ENCODE results near the gene POLR1A. TPM values are rescaled to one million over a fixed set of nuclear protein-coding genes. Genes with fewer than 3 reads are reported as not detected.

Gene POLR1A
- total RNA-seq, 1 experiment from 2014 or later: 62.6 TPM

DNA sequence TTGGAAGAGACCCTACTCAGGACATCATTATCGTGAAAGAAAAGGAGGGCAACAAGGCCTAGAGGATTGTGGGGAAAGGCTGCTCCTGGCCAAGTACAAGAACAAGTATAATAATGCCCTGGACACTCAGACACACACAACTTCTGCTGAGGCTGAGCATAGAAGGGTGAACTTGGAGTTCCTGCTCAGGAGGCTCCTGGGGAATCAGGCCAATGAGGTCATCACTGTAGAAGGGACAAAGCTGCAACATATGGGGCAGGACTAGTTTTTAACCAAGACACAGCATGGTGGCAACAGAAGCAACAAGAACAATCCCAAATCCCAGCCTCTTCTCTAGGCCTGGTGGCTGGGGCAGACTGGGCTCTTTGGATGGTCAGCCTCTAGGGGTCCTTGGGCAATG is 102.6 kb downstream of the POLR1A start:
- DNase-seq (ENCODE audit: low read depth, low spot score) (no peak), ATAC-seq (no peak)
- no peak overlapping the region for H3K4me3 ChIP-seq (ENCODE audit: low read depth in 2 of 2, low read length in 2 of 2)
- in situ Hi-C loops (cut with HindIII; ENCODE audit: low pct_unique_long_range_greater_than_20kb, low sequenced_read_pairs): no loop called here
- peaks cover 4% of the 10 kb centered on the region; the same call in 1 of the 2 replicates for H3K9me3 ChIP-seq (ENCODE audit: control insufficient read depth, insufficient read depth, low read depth, low read length)
- no peaks in the 10 kb centered on the region for H3K36me3 ChIP-seq (ENCODE audit: control insufficient read depth, insufficient read depth, low read length)
- ChIA-PET CTCF (no interaction called here), POLR2A (no interaction called here)
- no peak overlapping the region for H3K27ac ChIP-seq (ENCODE audit: low read length)
- intact Hi-C loops (cut with micrococcal nuclease; ENCODE audit: unreplicated experiment): loop anchor here (10.0 kb wide), 1 partner anchor 108 kb away; no protein-coding TSS in a partner anchor
- BruUV-seq (replicated peaks): no TSS peak
- TF ChIP-seq SIN3A (IDR thresholded peaks at IDR 0.05; ENCODE audit: borderline replicate concordance, insufficient read depth, low read depth, low read length): no peak
- no peak for TF ChIP-seq POLR2AphosphoS5 (IDR thresholded peaks at IDR 0.05; ENCODE audit: low read depth, low read length)
- no peak for TF ChIP-seq TCF7L2 (IDR thresholded peaks at IDR 0.05; ENCODE audit: low read depth, low read length)
- TF ChIP-seq, protein P1, sequence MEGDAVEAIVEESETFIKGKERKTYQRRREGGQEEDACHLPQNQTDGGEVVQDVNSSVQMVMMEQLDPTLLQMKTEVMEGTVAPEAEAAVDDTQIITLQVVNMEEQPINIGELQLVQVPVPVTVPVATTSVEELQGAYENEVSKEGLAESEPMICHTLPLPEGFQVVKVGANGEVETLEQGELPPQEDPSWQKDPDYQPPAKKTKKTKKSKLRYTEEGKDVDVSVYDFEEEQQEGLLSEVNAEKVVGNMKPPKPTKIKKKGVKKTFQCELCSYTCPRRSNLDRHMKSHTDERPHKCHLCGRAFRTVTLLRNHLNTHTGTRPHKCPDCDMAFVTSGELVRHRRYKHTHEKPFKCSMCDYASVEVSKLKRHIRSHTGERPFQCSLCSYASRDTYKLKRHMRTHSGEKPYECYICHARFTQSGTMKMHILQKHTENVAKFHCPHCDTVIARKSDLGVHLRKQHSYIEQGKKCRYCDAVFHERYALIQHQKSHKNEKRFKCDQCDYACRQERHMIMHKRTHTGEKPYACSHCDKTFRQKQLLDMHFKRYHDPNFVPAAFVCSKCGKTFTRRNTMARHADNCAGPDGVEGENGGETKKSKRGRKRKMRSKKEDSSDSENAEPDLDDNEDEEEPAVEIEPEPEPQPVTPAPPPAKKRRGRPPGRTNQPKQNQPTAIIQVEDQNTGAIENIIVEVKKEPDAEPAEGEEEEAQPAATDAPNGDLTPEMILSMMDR (IDR thresholded peaks at IDR 0.05): no peak
- TF ChIP-seq, protein P2, sequence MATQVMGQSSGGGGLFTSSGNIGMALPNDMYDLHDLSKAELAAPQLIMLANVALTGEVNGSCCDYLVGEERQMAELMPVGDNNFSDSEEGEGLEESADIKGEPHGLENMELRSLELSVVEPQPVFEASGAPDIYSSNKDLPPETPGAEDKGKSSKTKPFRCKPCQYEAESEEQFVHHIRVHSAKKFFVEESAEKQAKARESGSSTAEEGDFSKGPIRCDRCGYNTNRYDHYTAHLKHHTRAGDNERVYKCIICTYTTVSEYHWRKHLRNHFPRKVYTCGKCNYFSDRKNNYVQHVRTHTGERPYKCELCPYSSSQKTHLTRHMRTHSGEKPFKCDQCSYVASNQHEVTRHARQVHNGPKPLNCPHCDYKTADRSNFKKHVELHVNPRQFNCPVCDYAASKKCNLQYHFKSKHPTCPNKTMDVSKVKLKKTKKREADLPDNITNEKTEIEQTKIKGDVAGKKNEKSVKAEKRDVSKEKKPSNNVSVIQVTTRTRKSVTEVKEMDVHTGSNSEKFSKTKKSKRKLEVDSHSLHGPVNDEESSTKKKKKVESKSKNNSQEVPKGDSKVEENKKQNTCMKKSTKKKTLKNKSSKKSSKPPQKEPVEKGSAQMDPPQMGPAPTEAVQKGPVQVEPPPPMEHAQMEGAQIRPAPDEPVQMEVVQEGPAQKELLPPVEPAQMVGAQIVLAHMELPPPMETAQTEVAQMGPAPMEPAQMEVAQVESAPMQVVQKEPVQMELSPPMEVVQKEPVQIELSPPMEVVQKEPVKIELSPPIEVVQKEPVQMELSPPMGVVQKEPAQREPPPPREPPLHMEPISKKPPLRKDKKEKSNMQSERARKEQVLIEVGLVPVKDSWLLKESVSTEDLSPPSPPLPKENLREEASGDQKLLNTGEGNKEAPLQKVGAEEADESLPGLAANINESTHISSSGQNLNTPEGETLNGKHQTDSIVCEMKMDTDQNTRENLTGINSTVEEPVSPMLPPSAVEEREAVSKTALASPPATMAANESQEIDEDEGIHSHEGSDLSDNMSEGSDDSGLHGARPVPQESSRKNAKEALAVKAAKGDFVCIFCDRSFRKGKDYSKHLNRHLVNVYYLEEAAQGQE (IDR thresholded peaks at IDR 0.05; ENCODE audit: insufficient read depth in 1 of 2, low read depth in 2 of 2, low read length in 1 of 2): no peak
- no peaks in the 10 kb centered on the region for H3K27me3 ChIP-seq (ENCODE audit: control insufficient read depth, insufficient read depth, low read length)
- H3K4me1 ChIP-seq (ENCODE audit: control insufficient read depth, insufficient read depth, low read length): no peaks in the 10 kb centered on the region; the same call in 1 of the 2 replicates

DNA sequence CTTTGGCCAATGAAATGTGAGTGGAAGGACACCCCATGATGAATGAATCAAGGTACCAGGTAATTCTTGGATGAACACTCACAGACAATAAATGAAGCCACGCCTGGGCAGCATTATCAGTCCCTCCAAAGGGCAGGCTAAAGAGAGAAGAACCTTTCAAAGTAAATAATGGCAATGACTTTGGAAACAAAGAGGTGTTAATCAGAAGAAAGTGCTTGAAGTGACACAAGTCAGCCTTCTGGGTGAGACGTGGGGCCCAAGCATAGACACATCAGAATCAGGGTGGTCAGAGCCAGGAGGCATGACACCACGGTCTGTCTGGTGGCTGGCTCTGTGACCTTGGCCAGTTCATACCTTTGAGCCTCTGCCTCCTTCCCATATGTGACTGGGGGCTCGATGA is 103.3 kb downstream of the POLR1A start:
- no peak overlapping the region for H3K4me3 ChIP-seq (ENCODE audit: low read depth in 2 of 2, low read length in 2 of 2)
- DNase-seq (ENCODE audit: low read depth, low spot score) (no peak), ATAC-seq (no peak)
- intact Hi-C loops (cut with micrococcal nuclease; ENCODE audit: unreplicated experiment): loop anchor here (10.0 kb wide), 1 partner anchor 108 kb away; no protein-coding TSS in a partner anchor
- no peak for TF ChIP-seq TCF7L2 (IDR thresholded peaks at IDR 0.05; ENCODE audit: low read depth, low read length)
- TF ChIP-seq, protein P1 (IDR thresholded peaks at IDR 0.05): no peak
- H3K9me3 ChIP-seq (ENCODE audit: control insufficient read depth, insufficient read depth, low read depth, low read length): peaks cover 4% of the 10 kb centered on the region; the same call in 1 of the 2 replicates
- no peak overlapping the region for H3K27ac ChIP-seq (ENCODE audit: low read length)
- no TSS peak for BruUV-seq (replicated peaks)
- H3K27me3 ChIP-seq (ENCODE audit: control insufficient read depth, insufficient read depth, low read length): no peaks in the 10 kb centered on the region
- CTCF ChIA-PET: no interaction called here
- in situ Hi-C loops (cut with HindIII; ENCODE audit: low pct_unique_long_range_greater_than_20kb, low sequenced_read_pairs): no loop called here
- POLR2A ChIA-PET: no interaction called here
- no peaks in the 10 kb centered on the region for H3K36me3 ChIP-seq (ENCODE audit: control insufficient read depth, insufficient read depth, low read length)
- no peaks in the 10 kb centered on the region; the same call in 1 of the 2 replicates for H3K4me1 ChIP-seq (ENCODE audit: control insufficient read depth, insufficient read depth, low read length)

All from Panc1 (cell line).